ENCODE data around the gene RFTN2.

- no peak for TF ChIP-seq CTCF (IDR thresholded peaks at IDR 0.05; ENCODE audit: insufficient read depth, low read length)
- TF ChIP-seq, protein P1, sequence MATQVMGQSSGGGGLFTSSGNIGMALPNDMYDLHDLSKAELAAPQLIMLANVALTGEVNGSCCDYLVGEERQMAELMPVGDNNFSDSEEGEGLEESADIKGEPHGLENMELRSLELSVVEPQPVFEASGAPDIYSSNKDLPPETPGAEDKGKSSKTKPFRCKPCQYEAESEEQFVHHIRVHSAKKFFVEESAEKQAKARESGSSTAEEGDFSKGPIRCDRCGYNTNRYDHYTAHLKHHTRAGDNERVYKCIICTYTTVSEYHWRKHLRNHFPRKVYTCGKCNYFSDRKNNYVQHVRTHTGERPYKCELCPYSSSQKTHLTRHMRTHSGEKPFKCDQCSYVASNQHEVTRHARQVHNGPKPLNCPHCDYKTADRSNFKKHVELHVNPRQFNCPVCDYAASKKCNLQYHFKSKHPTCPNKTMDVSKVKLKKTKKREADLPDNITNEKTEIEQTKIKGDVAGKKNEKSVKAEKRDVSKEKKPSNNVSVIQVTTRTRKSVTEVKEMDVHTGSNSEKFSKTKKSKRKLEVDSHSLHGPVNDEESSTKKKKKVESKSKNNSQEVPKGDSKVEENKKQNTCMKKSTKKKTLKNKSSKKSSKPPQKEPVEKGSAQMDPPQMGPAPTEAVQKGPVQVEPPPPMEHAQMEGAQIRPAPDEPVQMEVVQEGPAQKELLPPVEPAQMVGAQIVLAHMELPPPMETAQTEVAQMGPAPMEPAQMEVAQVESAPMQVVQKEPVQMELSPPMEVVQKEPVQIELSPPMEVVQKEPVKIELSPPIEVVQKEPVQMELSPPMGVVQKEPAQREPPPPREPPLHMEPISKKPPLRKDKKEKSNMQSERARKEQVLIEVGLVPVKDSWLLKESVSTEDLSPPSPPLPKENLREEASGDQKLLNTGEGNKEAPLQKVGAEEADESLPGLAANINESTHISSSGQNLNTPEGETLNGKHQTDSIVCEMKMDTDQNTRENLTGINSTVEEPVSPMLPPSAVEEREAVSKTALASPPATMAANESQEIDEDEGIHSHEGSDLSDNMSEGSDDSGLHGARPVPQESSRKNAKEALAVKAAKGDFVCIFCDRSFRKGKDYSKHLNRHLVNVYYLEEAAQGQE (IDR thresholded peaks at IDR 0.05; ENCODE audit: insufficient replicate concordance, low read depth), result no peak
- TF ChIP-seq POLR2AphosphoS5 (IDR thresholded peaks at IDR 0.05; ENCODE audit: low read depth), result no peak
- no peak for TF ChIP-seq GABPA (IDR thresholded peaks at IDR 0.05; ENCODE audit: low read depth)
- TF ChIP-seq SPI1 (IDR thresholded peaks at IDR 0.05; ENCODE audit: borderline replicate concordance, low read depth), result no peak
Observed at GRCh38 chr2:197708331-197708730, 32.9 kb upstream of the RFTN2 start.
